Activated CD4-positive, CD25-positive, alpha-beta regulatory T cell treated with anti-CD3 and anti-CD28 coated beads, Interleukin-2, amount 50 U/mL, for 72 hours (primary cell): ENCODE data around the gene NDE1.
A peak's percentile ranks its signal among the peaks of the same experiment; 100 is the strongest.
"Not testable (repeated sequence)": the region's sequence is repeated elsewhere in the genome, so short reads cannot be mapped to it uniquely, and the experiment has no call there.

Experiments
- DNase-seq: peaks from one replicate; pipeline ENCODE4 v3.0.0; 2021

Gene NDE1

GRCh38 chr16:15701975-15702970 is 52.2 kb downstream of the NDE1 start:
- DNase-seq, result no peak

- no peak for DNase-seq
Observed at GRCh38 chr16:15703029-15703736, 53.1 kb downstream of the NDE1 start.

- DNase-seq, result peak; percentile 79
Observed at GRCh38 chr16:15704545-15704987, 54.5 kb downstream of the NDE1 start.

- no peak for DNase-seq
Observed at GRCh38 chr16:15705064-15705565, 55.1 kb downstream of the NDE1 start.

- DNase-seq, result no peak
Observed at GRCh38 chr16:15707332-15707731, 57.3 kb downstream of the NDE1 start.

- DNase-seq, result no peak
Observed at GRCh38 chr16:15708096-15708495, 58.1 kb downstream of the NDE1 start.

- no peak for DNase-seq
Observed at GRCh38 chr16:15708997-15709396, 59.0 kb downstream of the NDE1 start.

- no peak for DNase-seq
Observed at GRCh38 chr16:15714393-15715172, 64.5 kb downstream of the NDE1 start.

- no peak for DNase-seq
Observed at GRCh38 chr16:15715221-15715620, 65.2 kb downstream of the NDE1 start.

GRCh38 chr16:15716694-15717447 is 66.8 kb downstream of the NDE1 start:
- no peak for DNase-seq

GRCh38 chr16:15721018-15721417 is 71.0 kb downstream of the NDE1 start:
- DNase-seq, result no peak

GRCh38 chr16:15723808-15724207 is 73.8 kb downstream of the NDE1 start:
- no peak for DNase-seq

- DNase-seq, result no peak
Observed at GRCh38 chr16:15725641-15726240, 75.7 kb downstream of the NDE1 start.

GRCh38 chr16:15726715-15727114 is 76.7 kb downstream of the NDE1 start:
- no peak for DNase-seq

GRCh38 chr16:15727697-15728096 is 77.7 kb downstream of the NDE1 start:
- DNase-seq, result not testable (repeated sequence)

GRCh38 chr16:15729152-15729551 is 79.1 kb downstream of the NDE1 start:
- no peak for DNase-seq

GRCh38 chr16:15732416-15732815 is 82.4 kb downstream of the NDE1 start:
- no peak for DNase-seq

- no peak for DNase-seq
Observed at GRCh38 chr16:15735610-15736009, 85.6 kb downstream of the NDE1 start.

- no peak for DNase-seq
Observed at GRCh38 chr16:15736529-15736928, 86.5 kb downstream of the NDE1 start.

- no peak for DNase-seq
Observed at GRCh38 chr16:15737140-15737644, 87.1 kb downstream of the NDE1 start.

GRCh38 chr16:15739464-15739863 is 89.4 kb downstream of the NDE1 start:
- DNase-seq, result no peak
